PC-9 (cell line): ENCODE results near the gene MACROD2. TPM values are rescaled to one million over a fixed set of nuclear protein-coding genes. Genes with fewer than 3 reads are reported as not detected.
A peak's percentile ranks its signal among the peaks of the same experiment; 100 is the strongest.

ENCODE experiments used
- BruUV-seq: library from RNA; stranded (reverse); fragments of 400-500 nt; replicated peaks from 2 replicates; lab custom pipeline; 2021; lab: Mats Ljungman, UMichigan
- CTCF ChIA-PET: fragments of 300-600 bp; sonication (Branson Sonifier 250); formaldehyde crosslinking; loops from one replicate; lab custom pipeline; 2022; ENCODE audit warnings: antibody characterized with exemption; lab: Charles Lee
- POLR2A ChIA-PET: fragments of 300-600 bp; sonication (Branson Sonifier 250); formaldehyde crosslinking; loops from one replicate; lab custom pipeline; 2022; ENCODE audit warnings: antibody characterized with exemption; ENCODE audit not compliant: unreplicated experiment; lab: Charles Lee
- DNase-seq, 2 experiments: peaks; one replicate each; pipeline versions ENCODE4 v3.0.0 to v3.0.0-alpha.2; 2015 to 2022; ENCODE audit warnings: mixed read lengths in 1 of 2
- H2AFZ ChIP-seq: fragments of 200-600 bp; sonication (generic); 2 replicates; pipeline ENCODE4 v1.8.1; 2017; ENCODE audit warnings: antibody characterized with exemption
- H3F3A ChIP-seq: fragments of 200-600 bp; sonication (generic); 2 replicates; pipeline ENCODE4 v1.8.1; 2017; ENCODE audit warnings: antibody characterized with exemption, mild to moderate bottlenecking, low read depth; ENCODE audit not compliant: insufficient read depth
- H3K27ac ChIP-seq: fragments of 200-600 bp; sonication (generic); 2 replicates; pipeline ENCODE4 v1.6.1; 2016; ENCODE audit warnings: mixed run types
- H3K27me3 ChIP-seq: fragments of 200-600 bp; sonication (generic); 2 replicates; pipeline ENCODE4 v1.6.1; 2016; ENCODE audit warnings: low read depth, mixed run types; ENCODE audit not compliant: insufficient read depth
- H3K36me3 ChIP-seq: fragments of 200-600 bp; sonication (generic); 2 replicates; pipeline ENCODE4 v1.6.1; 2016; ENCODE audit warnings: low read depth, mixed run types
- H3K4me1 ChIP-seq: fragments of 200-600 bp; sonication (generic); replicated peaks from 2 replicates; pipeline ENCODE4 v1.6.1; 2016; ENCODE audit warnings: mixed run types; ENCODE audit not compliant: insufficient read depth
- H3K4me2 ChIP-seq: fragments of 200-600 bp; sonication (generic); 2 replicates; pipeline ENCODE4 v1.6.1; 2017; ENCODE audit warnings: mixed run types
- H3K4me3 ChIP-seq: fragments of 200-600 bp; sonication (generic); 2 replicates; pipeline ENCODE4 v1.6.1; 2016; ENCODE audit warnings: mixed run types
- H3K79me2 ChIP-seq: fragments of 200-600 bp; sonication (generic); 2 replicates; pipeline ENCODE4 v1.6.1; 2017; ENCODE audit warnings: low read depth, mixed run types
- H3K9me2 ChIP-seq: fragments of 200-600 bp; sonication (generic); 2 replicates; pipeline ENCODE4 v1.8.1; 2017; ENCODE audit warnings: mild to moderate bottlenecking; ENCODE audit not compliant: insufficient read depth
- H3K9me3 ChIP-seq: fragments of 200-600 bp; sonication (generic); 2 replicates; pipeline ENCODE4 v1.8.1; 2016; ENCODE audit warnings: low read depth; ENCODE audit not compliant: insufficient read depth
- H4K20me1 ChIP-seq: fragments of 200-600 bp; sonication (generic); 2 replicates; pipeline ENCODE4 v1.8.1; 2017; ENCODE audit not compliant: insufficient read depth
- CTCF ChIP-seq: fragments of 200-600 bp; sonication (generic); conservative IDR thresholded peaks from 2 replicates; pipeline ENCODE4 v1.6.1; 2017; ENCODE audit warnings: mixed run types, antibody characterized with exemption, mild to moderate bottlenecking, moderate library complexity
- EZH2 ChIP-seq: fragments of 200-600 bp; sonication (generic); IDR thresholded peaks from 2 replicates; pipeline ENCODE4 v1.8.0; 2017; ENCODE audit warnings: antibody characterized with exemption, low read depth
- intact Hi-C: fragments of 100-400 bp; cut with micrococcal nuclease; formaldehyde crosslinking; loops from one replicate; pipeline ENCODE4 v1.10.0; 2022; ENCODE audit not compliant: unreplicated experiment
- total RNA-seq: library from RNA; stranded (reverse); gene quantifications from 2 replicates; pipeline ENCODE4 v1.2.3, GENCODE V29; 2021

MACROD2 gene
- total RNA-seq, 1 experiment from 2014 or later: 11.4 TPM

- CTCF ChIA-PET: no interaction called here
- intact Hi-C loops: no loop called here
- no peak overlapping the region for H2AFZ ChIP-seq
Measured at GRCh38 chr20:16083639-16084280, 2088.4 kb downstream of the MACROD2 start.

DNA sequence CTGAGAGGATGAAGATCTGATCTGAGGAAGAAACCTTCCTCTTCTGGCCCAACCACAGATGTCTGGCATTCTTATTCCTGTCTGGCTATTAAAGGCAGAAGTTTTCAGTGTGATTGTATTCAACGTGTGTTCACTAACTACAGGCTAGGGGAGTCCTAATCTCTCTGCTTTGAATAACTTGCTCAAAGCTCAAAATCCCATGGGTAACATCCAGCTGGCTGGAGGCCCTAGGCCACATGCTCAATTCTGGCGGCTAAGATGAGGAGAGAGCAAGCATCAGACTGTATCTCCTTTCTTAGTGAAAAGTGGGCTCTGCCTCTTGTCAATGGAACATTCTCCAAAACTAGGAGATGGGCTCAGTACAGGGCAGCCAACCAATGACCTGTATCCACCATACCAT, 2099.9 kb downstream of the MACROD2 start:
- POLR2A ChIA-PET: no interaction called here

More at GRCh38 chr20:16083639-16084280, 2088.4 kb downstream of the MACROD2 start:
- no TSS peak for BruUV-seq
- Histone ChIP-seq H3K36me3 (no peaks in the 10 kb centered on the region), H3K79me2 (no peaks in the 10 kb centered on the region), H3K9me3 (no peaks in the 10 kb centered on the region), H3K27me3 (no peaks in the 10 kb centered on the region), H3K4me3 (no peak overlapping the region), H3F3A (no peaks in the 10 kb centered on the region), H3K9me2 (0 out of 2 replicates have a peak, but pooled peaks cover 4% of the 10 kb centered on the region), H4K20me1 (no peaks in the 10 kb centered on the region), H3K4me2 (no peak overlapping the region), H3K4me1 (no peaks in the 10 kb centered on the region), H3K27ac (no peak overlapping the region)
- TF ChIP-seq CTCF: no peak
- no peak for DNase-seq
- POLR2A ChIA-PET: no interaction called here

GRCh38 chr20:16096756-16097326, 2101.5 kb downstream of the MACROD2 start:
- peak in 1 of 2 experiments; percentile 35 for DNase-seq
- Histone ChIP-seq H3K4me3 (no peak overlapping the region), H3K27ac (no peak overlapping the region), H3K4me1 (peaks cover 24% of the 10 kb centered on the region), H3K36me3 (no peaks in the 10 kb centered on the region), H3K4me2 (no peak overlapping the region), H3K9me2 (no peaks in the 10 kb centered on the region), H2AFZ (no peak overlapping the region), H3K27me3 (no peaks in the 10 kb centered on the region), H3F3A (peaks cover 10% of the 10 kb centered on the region; the same call in 1 of the 2 replicates), H4K20me1 (no peaks in the 10 kb centered on the region), H3K79me2 (no peaks in the 10 kb centered on the region), H3K9me3 (no peaks in the 10 kb centered on the region)
- CTCF ChIA-PET: no interaction called here
- no TSS peak for BruUV-seq
- intact Hi-C loops: no loop called here
- TF ChIP-seq CTCF (no peak), EZH2 (no peak)
- POLR2A ChIA-PET: no interaction called here

More for the DNA sequence above, 2099.9 kb downstream of the MACROD2 start:
- Histone ChIP-seq H3K4me1 (peaks cover 20% of the 10 kb centered on the region), H3K9me3 (peaks cover 5% of the 10 kb centered on the region), H3K27ac (no peak overlapping the region), H3K4me3 (no peak overlapping the region), H4K20me1 (no peaks in the 10 kb centered on the region), H3K4me2 (no peak overlapping the region), H3K27me3 (no peaks in the 10 kb centered on the region), H3F3A (peaks cover 8% of the 10 kb centered on the region; the same call in 1 of the 2 replicates), H3K9me2 (no peaks in the 10 kb centered on the region), H3K36me3 (no peaks in the 10 kb centered on the region), H2AFZ (no peak overlapping the region), H3K79me2 (no peaks in the 10 kb centered on the region)
- no peak for TF ChIP-seq CTCF
- TF ChIP-seq EZH2: no peak
- intact Hi-C loops: no loop called here
- BruUV-seq: no TSS peak
- CTCF ChIA-PET: no interaction called here
- DNase-seq: peak in 1 of 2 experiments; percentile 18
